IMR-90 (cell line): ENCODE measurements around the gene TCERG1L.

Source experiments
- CEBPB ChIP-seq: IDR thresholded peaks from 2 replicates; pipeline ENCODE4 v1.6.1; 2012; ENCODE audit warnings: low read depth, low read length, improper control_type of control experiment
- MAFK ChIP-seq: IDR thresholded peaks from 2 replicates; pipeline ENCODE4 v1.6.1; 2012; ENCODE audit warnings: low read depth, low read length, improper control_type of control experiment
- MAZ ChIP-seq: IDR thresholded peaks from 2 replicates; pipeline ENCODE4 v1.6.1; 2012; ENCODE audit warnings: low read depth, mild to moderate bottlenecking, low read length, improper control_type of control experiment, moderate library complexity, borderline replicate concordance
- MXI1 ChIP-seq: IDR thresholded peaks from 2 replicates; pipeline ENCODE4 v1.6.1; 2012; ENCODE audit warnings: low read depth, mild to moderate bottlenecking, low read length, moderate library complexity, borderline replicate concordance
- POLR2A ChIP-seq: IDR thresholded peaks from 2 replicates; pipeline ENCODE4 v1.6.1; 2012; ENCODE audit warnings: mild to moderate bottlenecking, low read depth, low read length
- RFX5 ChIP-seq: IDR thresholded peaks from 2 replicates; pipeline ENCODE4 v1.8.0; 2012; ENCODE audit warnings: low read depth, mild to moderate bottlenecking, low read length, moderate library complexity
- TF ChIP-seq, protein P1 (sequence below): conservative IDR thresholded peaks from 2 replicates; pipeline ENCODE4 v1.5.1; 2012; ENCODE audit warnings: mild to moderate bottlenecking, low read depth, low read length, improper control_type of control experiment

DNA sequence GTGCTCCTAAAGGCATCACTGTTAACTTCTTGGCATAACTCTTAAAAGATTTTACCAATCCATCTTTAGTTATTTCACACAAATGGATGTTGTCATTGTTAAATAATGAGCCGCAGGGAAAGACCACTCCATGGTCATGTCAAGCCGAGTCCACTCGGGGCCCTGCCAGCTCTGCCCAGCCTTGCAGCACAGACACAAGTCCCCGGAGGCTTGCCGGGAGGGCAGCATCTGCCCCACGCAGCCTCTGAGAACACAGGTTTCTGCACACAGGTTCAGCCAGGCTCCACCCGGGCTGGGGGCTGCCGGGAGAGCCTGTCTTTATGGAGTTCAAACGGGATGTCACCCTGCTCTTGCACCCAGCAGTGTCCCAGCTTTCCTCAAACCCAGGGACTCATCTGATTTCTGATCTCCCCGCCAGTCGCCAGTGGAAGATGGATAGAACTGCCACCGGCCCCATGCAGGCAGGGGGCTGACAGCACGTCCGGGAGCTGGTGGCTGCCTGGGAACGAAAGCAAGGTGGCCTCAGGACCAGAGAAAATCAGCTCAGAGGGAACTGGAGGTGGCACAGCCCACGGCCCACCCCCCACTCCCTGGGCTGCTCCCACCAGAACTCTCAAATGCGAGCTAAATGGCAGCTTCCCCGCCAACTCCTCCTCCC is 156.2 kb downstream of the TCERG1L start:
- TF ChIP-seq CEBPB, result no peak
- TF ChIP-seq MAFK, result no peak
- TF ChIP-seq, protein P1, sequence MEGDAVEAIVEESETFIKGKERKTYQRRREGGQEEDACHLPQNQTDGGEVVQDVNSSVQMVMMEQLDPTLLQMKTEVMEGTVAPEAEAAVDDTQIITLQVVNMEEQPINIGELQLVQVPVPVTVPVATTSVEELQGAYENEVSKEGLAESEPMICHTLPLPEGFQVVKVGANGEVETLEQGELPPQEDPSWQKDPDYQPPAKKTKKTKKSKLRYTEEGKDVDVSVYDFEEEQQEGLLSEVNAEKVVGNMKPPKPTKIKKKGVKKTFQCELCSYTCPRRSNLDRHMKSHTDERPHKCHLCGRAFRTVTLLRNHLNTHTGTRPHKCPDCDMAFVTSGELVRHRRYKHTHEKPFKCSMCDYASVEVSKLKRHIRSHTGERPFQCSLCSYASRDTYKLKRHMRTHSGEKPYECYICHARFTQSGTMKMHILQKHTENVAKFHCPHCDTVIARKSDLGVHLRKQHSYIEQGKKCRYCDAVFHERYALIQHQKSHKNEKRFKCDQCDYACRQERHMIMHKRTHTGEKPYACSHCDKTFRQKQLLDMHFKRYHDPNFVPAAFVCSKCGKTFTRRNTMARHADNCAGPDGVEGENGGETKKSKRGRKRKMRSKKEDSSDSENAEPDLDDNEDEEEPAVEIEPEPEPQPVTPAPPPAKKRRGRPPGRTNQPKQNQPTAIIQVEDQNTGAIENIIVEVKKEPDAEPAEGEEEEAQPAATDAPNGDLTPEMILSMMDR, result no peak
- TF ChIP-seq POLR2A, result no peak
- TF ChIP-seq RFX5, result no peak
- no peak for TF ChIP-seq MXI1
- TF ChIP-seq MAZ, result no peak
